ENCODE data around the gene XPO6.

XPO6 gene

GRCh38 chr16:28058839-28059589 is 152.8 kb downstream of the XPO6 start:
- DNase-seq, result no peak

GRCh38 chr16:28057949-28058348 is 153.8 kb downstream of the XPO6 start:
- DNase-seq, result no peak

- DNase-seq, result no peak
Measured at GRCh38 chr16:28053461-28053860, 158.3 kb downstream of the XPO6 start.

GRCh38 chr16:28052274-28053128 is 159.3 kb downstream of the XPO6 start:
- no peak for DNase-seq

- DNase-seq, result no peak
Measured at GRCh38 chr16:28051486-28051885, 160.3 kb downstream of the XPO6 start.

Measured in stimulated activated CD4-positive, alpha-beta T cell treated with anti-CD3 and anti-CD28 coated beads, Interleukin-4, amount 100 ng/mL, for 1 hour (primary cell).